Uterus (tissue), 2 donors: Measurements from ENCODE around the gene LRRIQ3.

ENCODE experiments used
- POLR2A ChIP-seq, 2 donors: fragments of 450-650 bp; IDR thresholded peaks; one replicate each; pipeline ENCODE4 v1.6.1; 2016; ENCODE audit warnings: antibody characterized with exemption in 2 of 2, mild to moderate bottlenecking in 1 of 2, moderate library complexity in 1 of 2
- TF ChIP-seq, protein P1 (sequence below), 4 experiments: fragments of 200-600 bp in 2 of 4; fragments of 450-650 bp in 2 of 4; sonication (generic) in 2 of 4; IDR thresholded peaks; one replicate each; pipeline ENCODE4 v1.5.1; 2016 to 2019; ENCODE audit warnings: antibody characterized with exemption in 4 of 4, mild to moderate bottlenecking in 2 of 4, moderate library complexity in 1 of 4

GRCh38 chr1:74197657-74198552, at the start of gene LRRIQ3, which contains the start of gene FPGT:
- TF ChIP-seq, protein P1, sequence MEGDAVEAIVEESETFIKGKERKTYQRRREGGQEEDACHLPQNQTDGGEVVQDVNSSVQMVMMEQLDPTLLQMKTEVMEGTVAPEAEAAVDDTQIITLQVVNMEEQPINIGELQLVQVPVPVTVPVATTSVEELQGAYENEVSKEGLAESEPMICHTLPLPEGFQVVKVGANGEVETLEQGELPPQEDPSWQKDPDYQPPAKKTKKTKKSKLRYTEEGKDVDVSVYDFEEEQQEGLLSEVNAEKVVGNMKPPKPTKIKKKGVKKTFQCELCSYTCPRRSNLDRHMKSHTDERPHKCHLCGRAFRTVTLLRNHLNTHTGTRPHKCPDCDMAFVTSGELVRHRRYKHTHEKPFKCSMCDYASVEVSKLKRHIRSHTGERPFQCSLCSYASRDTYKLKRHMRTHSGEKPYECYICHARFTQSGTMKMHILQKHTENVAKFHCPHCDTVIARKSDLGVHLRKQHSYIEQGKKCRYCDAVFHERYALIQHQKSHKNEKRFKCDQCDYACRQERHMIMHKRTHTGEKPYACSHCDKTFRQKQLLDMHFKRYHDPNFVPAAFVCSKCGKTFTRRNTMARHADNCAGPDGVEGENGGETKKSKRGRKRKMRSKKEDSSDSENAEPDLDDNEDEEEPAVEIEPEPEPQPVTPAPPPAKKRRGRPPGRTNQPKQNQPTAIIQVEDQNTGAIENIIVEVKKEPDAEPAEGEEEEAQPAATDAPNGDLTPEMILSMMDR (IDR thresholded peaks at IDR 0.05), result no peak
- TF ChIP-seq POLR2A (IDR thresholded peaks at IDR 0.05), result peak; percentile 35 to 74
